Mesodermal cell (in vitro differentiated cells): Measurements from ENCODE around the gene IDUA.
"Not testable (repeated sequence)": the region's sequence is repeated elsewhere in the genome, so short reads cannot be mapped to it uniquely, and the experiment has no call there.

Experiments used
- H3K27ac ChIP-seq: 2 replicates; pipeline ENCODE4 v1.7.0; 2013; ENCODE audit warnings: mild to moderate bottlenecking, low read depth, low read length, moderate library complexity; ENCODE audit not compliant: severe bottlenecking
- H3K36me3 ChIP-seq: 2 replicates; pipeline ENCODE4 v1.7.1; 2013; ENCODE audit warnings: mild to moderate bottlenecking, low read length, moderate library complexity; ENCODE audit not compliant: control insufficient read depth, insufficient read depth
- H3K4me1 ChIP-seq: one replicate; pipeline ENCODE4 v1.7.1; 2013; ENCODE audit warnings: mild to moderate bottlenecking, low read length; ENCODE audit not compliant: insufficient read depth, control insufficient read depth, poor library complexity, severe bottlenecking
- H3K4me3 ChIP-seq: 2 replicates; pipeline ENCODE4 v1.7.0; 2013; ENCODE audit warnings: low read length, control low read depth, mild to moderate bottlenecking; ENCODE audit not compliant: insufficient read depth, poor library complexity, severe bottlenecking; ENCODE audit errors: extremely low read depth
- H3K9me3 ChIP-seq: 2 replicates; pipeline ENCODE4 v1.7.1; 2013; ENCODE audit warnings: mild to moderate bottlenecking, low read length, moderate library complexity; ENCODE audit not compliant: control insufficient read depth
- WGBS, 2 experiments: methylation state at CpG; one replicate each; pipeline ENCODE4 v1.1.5; 2013; ENCODE audit warnings: missing lambda C conversion rate in 2 of 2; ENCODE audit not compliant: insufficient coverage in 2 of 2; 5-methylcytosine and 5-hydroxymethylcytosine counted together

Gene IDUA

DNA sequence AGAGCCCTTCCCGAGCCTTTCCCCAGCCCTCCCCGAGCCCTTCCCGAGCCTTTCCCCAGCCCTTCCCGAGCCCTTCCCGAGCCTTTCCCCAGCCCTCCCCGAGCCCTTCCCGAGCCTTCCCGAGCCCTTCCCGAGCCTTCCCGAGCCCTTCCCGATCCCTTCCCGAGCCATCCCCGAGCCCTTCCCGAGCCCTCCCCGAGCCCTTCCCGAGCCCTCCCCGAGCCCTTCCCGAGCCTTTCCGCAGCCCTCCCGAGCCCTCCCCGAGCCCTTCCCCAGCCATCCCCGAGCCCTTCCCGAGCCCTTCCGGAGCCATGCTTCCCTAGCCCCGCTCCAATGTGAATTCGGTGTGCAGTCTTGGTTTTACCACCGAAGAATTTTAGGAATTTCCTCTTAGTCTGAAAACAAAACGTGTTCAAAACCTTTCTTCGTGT, 59.8 kb downstream of the IDUA start:
- not testable (repeated sequence) for H3K9me3 ChIP-seq, H3K4me3 ChIP-seq, H3K36me3 ChIP-seq
- 10 to 11% methylated on average over 25 to 26 of the region's 29 CpGs for WGBS, 2 experiments
- Histone ChIP-seq H3K4me1 (peaks cover 32% of the 10 kb centered on the region), H3K27ac (peak overlapping the region; percentile 59)

DNA sequence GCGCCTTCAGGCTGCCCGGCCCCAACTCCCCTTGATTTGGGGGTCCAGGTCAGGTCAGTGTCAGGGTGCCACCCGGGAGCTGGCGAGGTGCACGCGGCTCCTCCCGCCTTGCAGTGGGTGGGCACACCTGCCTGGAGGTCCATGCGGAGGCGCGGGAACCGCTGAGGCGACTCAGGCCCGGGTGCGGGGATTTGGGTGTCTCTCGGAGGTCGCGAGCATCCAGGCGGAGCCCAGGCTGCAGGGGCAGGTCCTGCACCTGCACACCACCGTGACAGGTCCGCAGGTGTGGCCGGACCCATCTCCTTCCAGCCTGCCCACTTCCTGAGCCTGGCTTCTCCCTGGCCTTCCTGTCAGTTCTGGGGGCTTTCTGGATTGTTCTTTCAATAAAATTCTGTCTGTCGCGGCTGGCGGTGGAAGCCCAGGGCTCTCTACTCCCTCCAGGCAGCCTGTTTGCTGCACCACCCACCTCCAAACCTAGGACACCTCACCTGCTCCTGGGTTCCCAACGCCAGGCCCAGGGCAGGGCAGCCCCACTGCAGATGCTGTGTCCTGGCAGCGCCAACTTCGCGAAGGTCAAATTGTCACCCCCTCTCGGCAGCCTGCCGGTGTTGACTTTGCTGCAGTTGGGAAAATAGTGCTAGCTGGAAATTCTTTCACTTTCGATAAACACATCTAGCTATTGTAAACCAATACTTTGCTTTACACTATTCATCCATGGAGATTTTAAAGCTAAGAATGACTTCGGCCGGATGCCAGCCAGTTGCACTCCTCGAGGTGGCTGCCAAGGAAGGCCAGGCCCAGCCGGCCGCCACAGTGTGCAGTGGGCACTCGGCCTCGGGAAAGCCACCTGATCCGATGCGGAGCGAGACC, 60.5 kb downstream of the IDUA start:
- H3K36me3 ChIP-seq: no peaks in the 10 kb centered on the region
- peaks cover 4% of the 10 kb centered on the region for H3K9me3 ChIP-seq
- H3K4me3 ChIP-seq: no peak overlapping the region
- peak overlapping the region; percentile 59 for H3K27ac ChIP-seq
- 86 to 89% methylated on average over 34 to 39 of the region's 41 CpGs for WGBS, 2 experiments
- peaks cover 26% of the 10 kb centered on the region for H3K4me1 ChIP-seq

DNA sequence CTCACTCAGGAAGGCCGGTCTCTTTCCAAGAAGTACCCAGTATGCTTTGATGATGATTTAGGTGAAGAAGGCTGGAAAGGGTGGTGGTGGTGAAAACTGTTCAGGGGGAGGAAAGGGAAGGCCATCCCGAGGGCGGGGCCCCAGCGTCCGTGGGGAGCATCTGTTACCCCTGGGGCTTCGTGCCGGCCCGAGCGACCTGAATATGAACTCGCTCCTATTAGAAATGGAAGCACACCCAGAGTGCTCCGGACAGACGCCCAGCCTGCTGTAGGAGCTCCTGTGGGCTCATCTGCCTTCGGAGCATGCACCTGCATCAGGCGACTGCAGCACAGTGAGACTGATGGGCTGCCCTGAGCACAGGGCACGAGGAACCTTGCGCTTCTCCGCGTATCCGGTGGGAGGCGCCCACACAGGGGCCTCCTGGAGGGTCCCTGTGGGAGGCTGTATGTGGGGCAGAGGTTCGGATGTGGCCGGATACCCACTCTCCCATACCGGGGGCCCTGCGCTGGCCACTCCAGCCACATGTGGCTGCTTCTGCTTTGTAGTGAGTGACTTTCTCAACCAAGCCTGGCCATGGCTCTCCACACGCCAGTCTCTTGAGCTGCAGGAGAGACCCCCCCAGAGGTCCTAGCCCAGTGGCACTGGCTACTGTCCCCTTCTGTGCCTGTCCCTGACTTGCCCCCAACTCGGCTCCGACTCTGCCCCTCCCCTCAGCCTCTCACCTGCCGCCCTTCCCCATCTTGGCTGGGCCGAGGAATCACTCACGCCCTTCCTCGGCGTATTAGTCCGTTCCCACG, 61.3 kb downstream of the IDUA start:
- 88 to 90% methylated on average over 25 to 32 of the region's 34 CpGs for WGBS, 2 experiments
- H3K27ac ChIP-seq: no peak overlapping the region
- H3K9me3 ChIP-seq: peaks cover 4% of the 10 kb centered on the region
- no peak overlapping the region for H3K4me3 ChIP-seq
- H3K4me1 ChIP-seq: peaks cover 24% of the 10 kb centered on the region
- no peaks in the 10 kb centered on the region for H3K36me3 ChIP-seq

DNA sequence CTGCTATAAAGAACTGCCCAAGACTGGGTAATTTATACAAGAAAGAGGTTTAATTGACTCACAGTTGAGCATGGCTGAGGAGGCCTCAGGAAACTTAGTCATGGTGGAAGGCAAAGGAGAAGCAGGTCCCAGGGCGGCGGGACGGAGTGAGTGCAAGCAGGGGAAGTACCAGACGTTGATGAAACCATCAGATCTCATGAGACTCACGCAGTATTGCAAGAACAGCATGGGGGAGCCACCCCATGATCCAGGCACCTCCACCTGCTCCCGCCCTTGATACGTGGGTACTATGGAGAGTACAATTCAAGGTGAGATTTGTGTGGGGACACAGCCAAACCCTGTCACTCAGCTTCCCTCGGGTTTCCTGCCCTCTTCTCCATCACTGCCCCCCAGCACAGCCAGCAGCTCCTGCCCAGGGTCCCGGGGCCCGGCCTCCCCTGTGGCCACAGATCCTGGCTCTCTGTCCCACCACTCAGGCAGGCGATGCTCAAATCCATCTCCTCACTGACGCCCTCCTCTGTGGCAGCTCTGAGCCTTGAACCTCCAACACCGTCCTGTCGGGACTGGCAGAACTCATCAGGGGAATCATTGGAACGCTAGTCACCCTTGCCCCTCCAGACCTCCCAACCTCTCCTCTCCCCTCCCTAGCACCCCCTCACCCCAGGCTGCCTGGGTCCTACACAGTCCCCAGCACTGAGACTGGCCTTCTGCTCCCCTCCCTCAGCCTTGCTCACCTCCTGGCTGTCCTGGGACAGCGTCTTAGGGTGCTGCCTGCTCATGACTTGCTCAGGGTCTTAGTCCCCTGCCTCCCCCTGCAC, 62.1 kb downstream of the IDUA start:
- H3K9me3 ChIP-seq: peaks cover 4% of the 10 kb centered on the region
- H3K4me1 ChIP-seq: peaks cover 20% of the 10 kb centered on the region
- no peak overlapping the region for H3K27ac ChIP-seq
- H3K4me3 ChIP-seq: no peak overlapping the region
- 88 to 90% methylated on average over 13 to 16 of the region's 16 CpGs for WGBS, 2 experiments
- no peaks in the 10 kb centered on the region for H3K36me3 ChIP-seq

DNA sequence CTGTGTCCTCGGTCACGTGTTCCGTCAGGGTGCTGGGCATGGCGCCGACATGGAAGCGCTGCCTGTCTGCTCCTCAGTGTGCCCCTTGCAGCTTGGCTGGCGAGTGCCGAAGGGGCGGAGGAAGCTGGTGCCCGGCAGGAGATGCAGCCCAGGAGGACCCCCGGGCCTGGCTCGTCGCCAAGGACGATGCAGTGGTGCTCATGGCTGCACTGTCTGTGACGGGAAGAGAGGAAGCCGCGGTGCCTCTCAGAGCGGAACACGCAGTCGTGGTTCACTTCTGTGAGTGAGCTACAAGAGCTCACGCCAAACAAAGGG, 62.7 kb downstream of the IDUA start:
- H3K4me1 ChIP-seq: peaks cover 15% of the 10 kb centered on the region
- WGBS, 2 experiments: 92 to 93% methylated on average over 21 of the region's 21 CpGs
- H3K36me3 ChIP-seq: no peaks in the 10 kb centered on the region
- H3K4me3 ChIP-seq: no peak overlapping the region
- no peak overlapping the region for H3K27ac ChIP-seq
- peaks cover 4% of the 10 kb centered on the region for H3K9me3 ChIP-seq

DNA sequence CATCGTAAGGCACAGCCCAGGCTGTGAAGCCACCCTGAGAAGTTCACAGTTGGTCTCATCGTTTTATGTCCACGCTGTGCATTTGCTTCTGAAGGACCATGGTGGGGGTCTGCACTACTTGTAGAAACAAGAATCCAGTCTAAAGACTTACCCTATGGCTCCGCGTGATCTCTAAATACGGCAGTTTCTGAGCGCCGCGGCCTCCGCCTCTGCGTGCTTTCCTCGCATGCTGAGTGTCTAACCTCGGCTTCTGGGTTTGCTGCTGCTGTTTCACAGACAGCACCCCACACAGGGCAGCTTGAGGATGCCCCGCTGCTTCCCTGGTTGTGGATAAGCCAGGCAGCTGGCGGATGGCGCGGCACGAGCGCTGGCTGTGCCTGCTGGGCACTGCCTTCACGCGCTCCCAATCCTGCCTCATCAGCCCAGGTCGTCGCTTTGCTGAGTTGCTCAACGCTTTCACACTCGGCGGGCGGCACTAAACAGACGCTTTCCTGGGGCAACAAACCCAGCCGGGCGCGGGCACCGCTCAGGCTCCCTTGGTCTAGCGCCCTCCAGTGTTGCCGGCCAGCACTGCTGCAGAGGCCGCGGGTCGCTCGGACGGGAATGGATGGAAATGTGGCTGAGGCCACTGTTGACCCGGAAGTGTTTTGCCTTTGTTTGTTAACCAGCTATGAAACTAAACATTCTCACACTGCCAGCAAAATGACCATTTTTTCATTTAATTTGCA, 63.8 kb downstream of the IDUA start:
- Histone ChIP-seq H3K9me3 (peaks cover 4% of the 10 kb centered on the region), H3K4me1 (peaks cover 7% of the 10 kb centered on the region), H3K27ac (no peak overlapping the region), H3K36me3 (no peaks in the 10 kb centered on the region), H3K4me3 (no peak overlapping the region)
- 81 to 87% methylated on average over 34 to 38 of the region's 40 CpGs for WGBS, 2 experiments

DNA sequence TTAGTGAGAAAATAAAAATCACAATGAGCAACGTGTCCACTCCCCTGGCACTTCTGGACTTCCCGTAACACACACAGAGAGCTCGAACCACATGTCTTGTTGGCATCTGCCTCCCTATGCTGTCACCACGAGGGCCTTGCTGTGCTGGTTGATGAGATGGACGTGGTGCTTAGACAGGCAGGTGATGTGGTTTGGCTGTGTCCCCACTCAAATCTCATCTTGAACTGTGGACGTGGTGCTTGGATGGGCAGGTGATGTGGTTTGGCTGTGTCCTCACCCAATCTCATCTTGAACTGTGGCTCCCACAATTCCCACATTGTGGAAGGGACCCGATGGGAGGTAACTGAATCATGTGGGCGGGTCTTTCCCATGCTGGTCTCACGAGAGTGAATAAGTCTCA, 64.6 kb downstream of the IDUA start:
- 93% methylated on average over 5 to 8 of the region's 9 CpGs for WGBS, 2 experiments
- Histone ChIP-seq H3K4me3 (no peak overlapping the region), H3K36me3 (no peaks in the 10 kb centered on the region), H3K4me1 (peaks cover 7% of the 10 kb centered on the region), H3K27ac (no peak overlapping the region), H3K9me3 (peaks cover 4% of the 10 kb centered on the region)

DNA sequence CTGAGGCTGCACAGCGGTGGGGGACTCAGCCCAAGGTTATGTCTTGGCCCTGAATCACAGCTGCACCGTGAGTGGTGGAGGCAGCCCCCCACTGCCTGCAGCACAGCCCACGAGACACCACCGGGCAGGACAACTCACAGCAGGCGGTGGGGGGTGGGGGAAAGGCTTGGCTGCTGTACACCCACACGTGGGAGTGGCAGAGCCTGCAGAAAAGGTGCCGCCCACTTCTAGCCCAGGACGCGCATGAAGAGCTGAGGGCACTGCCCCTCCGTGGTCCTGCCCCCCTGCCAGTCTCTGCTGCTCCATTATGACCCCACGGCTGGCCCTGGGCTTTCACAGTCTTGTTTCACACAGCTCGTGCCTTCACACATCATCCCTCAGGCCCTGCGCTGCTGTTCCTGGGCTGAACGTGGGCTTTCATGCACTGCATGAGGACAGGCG, 65.4 kb downstream of the IDUA start:
- Histone ChIP-seq H3K4me3 (no peak overlapping the region), H3K9me3 (peaks cover 4% of the 10 kb centered on the region), H3K27ac (no peak overlapping the region), H3K36me3 (no peaks in the 10 kb centered on the region), H3K4me1 (peaks cover under 1% of the 10 kb centered on the region)
- 71 to 79% methylated on average over 14 to 15 of the region's 15 CpGs for WGBS, 2 experiments

DNA sequence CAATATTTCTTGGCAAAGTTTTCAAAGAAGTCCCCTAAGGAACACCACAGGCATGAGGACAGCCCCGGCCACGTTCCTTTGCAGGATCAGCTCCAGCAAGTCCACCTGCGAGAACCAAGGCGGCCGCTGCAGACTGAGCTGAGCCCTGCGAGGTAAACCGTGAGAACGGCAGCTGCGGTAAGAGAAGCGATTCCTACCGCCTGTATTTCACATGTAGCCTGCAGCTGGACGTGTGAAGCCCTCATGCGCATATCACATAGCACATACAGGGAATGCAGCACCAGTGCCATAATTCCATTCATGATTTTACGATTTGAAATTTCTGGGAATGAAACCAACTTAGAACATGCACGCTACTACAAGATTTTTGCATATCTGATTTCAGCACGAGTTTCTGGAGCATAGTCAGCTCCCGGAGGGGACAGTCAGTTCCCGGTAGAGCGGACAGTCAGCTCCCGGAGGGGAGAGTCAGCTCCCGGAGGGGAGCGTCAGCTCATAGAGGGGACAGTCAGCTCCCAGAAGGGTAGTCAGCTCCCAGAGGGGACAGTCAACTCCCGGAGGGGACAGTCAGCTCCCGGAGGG, 66.3 kb downstream of the IDUA start:
- no peaks in the 10 kb centered on the region for H3K36me3 ChIP-seq
- H3K9me3 ChIP-seq: peaks cover 4% of the 10 kb centered on the region
- WGBS, 2 experiments: 55 to 66% methylated on average over 20 to 24 of the region's 24 CpGs
- H3K4me3 ChIP-seq: no peak overlapping the region
- H3K4me1 ChIP-seq: no peaks in the 10 kb centered on the region
- no peak overlapping the region for H3K27ac ChIP-seq

DNA sequence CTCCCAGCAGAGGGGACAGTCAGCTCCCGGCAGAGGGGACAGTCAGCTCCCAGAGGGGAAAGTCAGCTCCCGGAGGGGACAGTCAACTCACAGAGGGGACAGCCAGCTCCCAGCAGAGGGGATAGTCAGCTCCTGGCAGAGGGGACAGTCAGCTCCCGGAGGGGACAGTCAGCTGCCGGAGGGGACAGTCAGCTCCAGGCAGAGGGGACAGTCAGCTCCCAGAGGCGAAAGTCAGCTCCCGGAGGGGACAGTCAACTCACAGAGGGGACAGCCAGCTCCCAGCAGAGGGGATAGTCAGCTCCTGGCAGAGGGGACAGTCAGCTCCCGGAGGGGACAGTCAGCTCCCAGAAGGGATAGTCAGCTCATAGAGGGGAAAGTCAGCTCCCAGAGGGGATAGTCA, 67.0 kb downstream of the IDUA start:
- H3K4me1 ChIP-seq, H3K27ac ChIP-seq, H3K9me3 ChIP-seq, H3K4me3 ChIP-seq, H3K36me3 ChIP-seq: not testable (repeated sequence)
- WGBS, 2 experiments: 62 to 83% methylated on average over 5 to 6 of the region's 7 CpGs
